ENCODE data around the gene ZNF740. TPM values are rescaled to one million over a fixed set of nuclear protein-coding genes. Genes with fewer than 3 reads are reported as not detected.
A peak's percentile ranks its signal among the peaks of the same experiment; 100 is the strongest.

Gene ZNF740, protein sequence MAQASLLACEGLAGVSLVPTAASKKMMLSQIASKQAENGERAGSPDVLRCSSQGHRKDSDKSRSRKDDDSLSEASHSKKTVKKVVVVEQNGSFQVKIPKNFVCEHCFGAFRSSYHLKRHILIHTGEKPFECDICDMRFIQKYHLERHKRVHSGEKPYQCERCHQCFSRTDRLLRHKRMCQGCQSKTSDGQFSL
- polyA plus RNA-seq (2013, experiment 1 of 2) = 27.9 TPM
- 21.9 TPM for polyA plus RNA-seq (2013, experiment 2 of 2)

DNA sequence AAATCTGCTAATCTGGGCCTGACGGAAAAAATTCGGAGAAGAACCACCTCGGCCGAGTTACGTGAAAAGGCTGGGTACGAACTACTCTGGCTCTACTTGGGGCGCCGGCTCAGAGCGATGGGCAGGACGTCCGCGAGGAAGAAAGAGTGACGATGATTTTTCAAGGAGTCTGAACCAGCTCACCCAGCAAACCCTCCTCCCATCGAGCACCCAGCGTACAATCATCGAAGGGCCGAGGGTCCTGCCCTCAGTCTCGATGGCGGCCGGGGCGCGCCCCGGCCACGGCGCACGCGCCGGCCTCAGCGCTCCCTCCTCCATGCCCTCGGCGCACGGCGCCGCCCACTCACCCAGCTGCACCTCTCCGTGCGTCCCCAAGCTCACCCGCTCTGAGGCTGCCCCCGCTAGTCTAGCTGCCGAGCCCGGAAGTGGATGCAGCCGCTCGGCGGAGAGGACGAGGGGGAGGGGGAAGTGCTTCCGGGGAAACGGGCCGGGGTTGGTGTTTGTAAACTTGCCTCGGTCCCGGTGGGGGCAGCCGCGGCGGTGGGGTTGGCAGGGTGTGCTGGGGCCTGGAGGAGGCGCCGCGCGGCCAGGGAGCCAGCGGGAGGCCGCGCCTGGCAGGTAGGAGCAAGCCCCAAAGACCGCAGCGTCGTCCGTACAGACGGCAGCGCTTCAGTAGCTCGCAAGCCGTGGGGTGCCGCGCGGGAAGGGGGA, at the start of gene ZNF740, which contains the start of gene CSAD:
TSS of gene ZNF740 (plus strand) at position 503 of the 711 bp plus-strand sequence. CDS start 1,262 bp downstream, outside the sequence.
TSS of gene CSAD (minus strand) at position 706 of the 711 bp plus-strand sequence. CDS start 7,455 bp downstream, outside the sequence.
- H3K4me1 ChIP-seq (ENCODE audit: control insufficient read depth, insufficient read depth, low read length, poor library complexity, severe bottlenecking) = peaks cover 3% of the 10 kb centered on the region
- WGBS, 2 experiments (ENCODE audit: insufficient coverage in 2 of 2) = 0% methylated on average over 22 to 34 of the region's 70 CpGs
- H3K36me3 ChIP-seq (ENCODE audit: control insufficient read depth, insufficient read depth, low read length) = peaks cover 37% of the 10 kb centered on the region
- H3K4me3 ChIP-seq (ENCODE audit: extremely low read depth, insufficient read depth, low read length, poor library complexity, severe bottlenecking) = peak within 1 kb of the TSS; percentile 63
- H3K9me3 ChIP-seq (ENCODE audit: control insufficient read depth, low read length) = no peaks in the 10 kb centered on the region
- peak within 1 kb of the TSS; percentile 95 for H3K27ac ChIP-seq (ENCODE audit: low read depth, low read length, severe bottlenecking)

DNA sequence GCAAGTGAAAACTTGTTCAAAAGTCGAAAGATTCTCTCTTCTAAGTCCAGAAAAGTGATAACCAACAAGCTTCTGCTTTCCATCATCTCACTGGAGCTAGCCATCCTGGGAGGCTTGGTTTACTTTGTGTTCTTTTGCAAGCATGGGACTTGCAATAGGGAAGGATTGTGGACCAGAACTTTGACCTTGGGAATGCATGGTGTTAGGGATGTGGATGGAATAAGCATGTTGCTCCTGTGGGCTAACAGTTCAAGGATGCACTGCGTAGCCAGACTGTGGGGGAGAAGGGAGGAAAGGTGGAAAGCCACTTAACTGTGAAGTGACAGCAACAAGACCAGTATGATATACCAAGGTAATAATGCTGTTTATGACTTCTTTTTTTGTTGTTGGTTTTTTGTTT, 48.7 kb upstream of the ZNF740 start:
- WGBS, 2 experiments (ENCODE audit: insufficient coverage in 2 of 2) = 93 to 100% methylated on average over 2 of the region's 2 CpGs
- H3K9me3 ChIP-seq (ENCODE audit: control insufficient read depth, low read length) = no peaks in the 10 kb centered on the region
- H3K27ac ChIP-seq (ENCODE audit: low read depth, low read length, severe bottlenecking) = no peak overlapping the region
- no peaks in the 10 kb centered on the region for H3K36me3 ChIP-seq (ENCODE audit: control insufficient read depth, insufficient read depth, low read length)
- H3K4me1 ChIP-seq (ENCODE audit: control insufficient read depth, insufficient read depth, low read length, poor library complexity, severe bottlenecking) = no peaks in the 10 kb centered on the region
- H3K4me3 ChIP-seq (ENCODE audit: extremely low read depth, insufficient read depth, low read length, poor library complexity, severe bottlenecking) = no peak overlapping the region

DNA sequence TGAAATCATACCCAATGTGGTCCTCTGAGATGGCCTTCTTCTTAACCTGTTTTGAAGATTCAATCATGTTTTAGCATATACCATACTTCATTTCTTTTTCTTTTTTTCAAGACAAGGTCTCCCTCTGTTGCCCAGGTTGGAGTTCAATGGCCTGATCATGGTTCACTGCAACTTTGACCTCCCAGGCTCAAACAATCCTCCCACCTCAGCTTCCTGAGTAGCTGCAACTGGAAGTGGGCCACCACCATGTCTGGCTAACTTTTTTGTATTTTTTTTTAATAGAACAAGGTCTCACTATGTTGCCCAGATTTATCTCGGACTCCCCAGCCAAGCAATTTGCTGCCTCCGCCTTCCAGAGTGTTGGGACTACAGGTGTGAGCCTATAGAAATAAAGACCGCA, 46.8 kb upstream of the ZNF740 start:
- 85 to 90% methylated on average over 2 of the region's 3 CpGs for WGBS, 2 experiments (ENCODE audit: insufficient coverage in 2 of 2)
- no peaks in the 10 kb centered on the region for H3K36me3 ChIP-seq (ENCODE audit: control insufficient read depth, insufficient read depth, low read length)
- no peaks in the 10 kb centered on the region for H3K4me1 ChIP-seq (ENCODE audit: control insufficient read depth, insufficient read depth, low read length, poor library complexity, severe bottlenecking)
- H3K4me3 ChIP-seq (ENCODE audit: extremely low read depth, insufficient read depth, low read length, poor library complexity, severe bottlenecking) = no peak overlapping the region
- H3K27ac ChIP-seq (ENCODE audit: low read depth, low read length, severe bottlenecking) = no peak overlapping the region
- H3K9me3 ChIP-seq (ENCODE audit: control insufficient read depth, low read length) = peaks cover under 1% of the 10 kb centered on the region

DNA sequence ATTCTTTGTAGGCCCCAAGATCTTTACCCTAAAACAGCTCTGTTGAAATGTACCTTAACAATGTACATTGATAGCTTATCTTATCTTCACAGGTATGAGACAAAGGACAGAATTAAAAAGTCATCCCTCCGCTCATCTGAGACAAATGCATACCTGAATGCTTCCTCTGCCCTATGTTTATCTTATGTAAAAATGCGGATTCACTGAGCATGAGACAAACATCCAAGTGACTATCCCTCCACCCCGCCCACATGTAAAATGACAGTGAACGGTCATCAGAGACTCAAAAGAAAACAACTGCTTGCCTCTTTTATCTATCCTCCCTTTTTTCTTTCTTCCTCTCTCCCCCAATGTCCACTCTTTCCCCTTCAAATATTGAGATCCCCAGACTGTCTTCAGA, 37.2 kb upstream of the ZNF740 start:
- no peaks in the 10 kb centered on the region for H3K4me1 ChIP-seq (ENCODE audit: control insufficient read depth, insufficient read depth, low read length, poor library complexity, severe bottlenecking)
- H3K36me3 ChIP-seq (ENCODE audit: control insufficient read depth, insufficient read depth, low read length) = no peaks in the 10 kb centered on the region
- WGBS, 2 experiments (ENCODE audit: insufficient coverage in 2 of 2) = 79 to 90% methylated on average over 2 to 4 of the region's 4 CpGs
- H3K4me3 ChIP-seq (ENCODE audit: extremely low read depth, insufficient read depth, low read length, poor library complexity, severe bottlenecking) = no peak overlapping the region
- peaks cover 17% of the 10 kb centered on the region for H3K9me3 ChIP-seq (ENCODE audit: control insufficient read depth, low read length)
- H3K27ac ChIP-seq (ENCODE audit: low read depth, low read length, severe bottlenecking) = no peak overlapping the region

DNA sequence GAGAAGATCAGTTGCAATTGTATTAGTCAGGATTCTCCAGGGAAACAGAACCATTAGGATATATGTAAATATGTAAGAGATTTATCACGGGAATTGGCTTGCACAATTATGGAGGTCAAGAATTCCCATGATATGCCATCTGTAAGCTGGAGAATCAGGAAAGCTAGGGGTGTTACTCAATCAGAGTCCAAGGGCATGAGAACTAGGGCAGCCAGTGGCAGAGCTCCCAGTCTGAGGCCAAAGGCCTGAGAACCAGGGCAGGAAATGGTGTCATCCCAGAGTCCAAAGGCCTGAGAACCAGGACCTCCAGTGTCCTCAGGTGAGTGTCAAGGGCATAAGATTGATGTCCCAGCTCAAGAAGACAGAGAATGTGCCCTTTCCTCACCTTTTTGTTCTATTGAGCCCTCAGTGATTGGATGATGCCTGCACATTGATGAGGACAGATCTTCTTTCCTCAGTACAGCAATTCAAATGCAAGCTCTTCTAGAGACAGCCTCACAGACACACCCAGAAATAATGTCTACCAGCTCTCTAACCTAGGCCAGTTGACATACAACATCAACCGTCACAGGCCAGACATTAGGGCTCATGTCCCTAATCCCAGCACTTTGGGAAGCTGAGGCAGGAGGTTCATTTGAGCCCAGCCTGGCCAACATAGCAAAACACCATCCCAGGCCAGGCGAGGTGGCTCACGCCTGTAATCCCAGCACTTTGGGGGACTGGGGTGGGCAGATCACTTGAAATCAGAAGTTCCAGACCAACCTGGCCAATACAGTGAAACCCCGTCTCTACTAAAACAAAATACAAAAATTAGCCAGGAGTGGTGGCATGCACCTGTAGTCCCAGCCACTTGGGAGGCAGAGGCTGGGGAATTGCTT, 34.9 kb upstream of the ZNF740 start:
- H3K27ac ChIP-seq (ENCODE audit: low read depth, low read length, severe bottlenecking) = no peak overlapping the region
- no peaks in the 10 kb centered on the region for H3K36me3 ChIP-seq (ENCODE audit: control insufficient read depth, insufficient read depth, low read length)
- no peaks in the 10 kb centered on the region for H3K4me1 ChIP-seq (ENCODE audit: control insufficient read depth, insufficient read depth, low read length, poor library complexity, severe bottlenecking)
- H3K9me3 ChIP-seq (ENCODE audit: control insufficient read depth, low read length) = no peaks in the 10 kb centered on the region
- H3K4me3 ChIP-seq (ENCODE audit: extremely low read depth, insufficient read depth, low read length, poor library complexity, severe bottlenecking) = no peak overlapping the region
- WGBS, 2 experiments (ENCODE audit: insufficient coverage in 2 of 2) = 80 to 100% methylated on average over 1 to 4 of the region's 5 CpGs

DNA sequence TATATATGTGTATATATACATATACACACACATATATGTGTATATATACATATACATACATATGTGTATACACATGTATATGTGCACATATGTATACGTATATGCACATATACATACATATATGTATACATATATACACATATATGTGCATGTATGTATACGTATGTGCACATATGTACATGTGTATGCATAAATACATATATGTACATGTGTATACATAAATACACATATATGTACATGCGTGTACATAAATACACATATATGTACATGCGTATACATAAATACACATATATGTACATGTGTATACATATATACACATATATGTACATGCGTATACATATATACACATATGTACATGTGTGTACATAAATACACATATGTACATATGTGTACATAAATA, 33.3 kb upstream of the ZNF740 start:
- no CpG with 5 or more reads among the region's 5 CpGs for WGBS, 2 experiments (ENCODE audit: insufficient coverage in 2 of 2)
- no peaks in the 10 kb centered on the region for H3K36me3 ChIP-seq (ENCODE audit: control insufficient read depth, insufficient read depth, low read length)
- H3K4me1 ChIP-seq (ENCODE audit: control insufficient read depth, insufficient read depth, low read length, poor library complexity, severe bottlenecking) = no peaks in the 10 kb centered on the region
- no peak overlapping the region for H3K4me3 ChIP-seq (ENCODE audit: extremely low read depth, insufficient read depth, low read length, poor library complexity, severe bottlenecking)
- H3K9me3 ChIP-seq (ENCODE audit: control insufficient read depth, low read length) = no peaks in the 10 kb centered on the region
- H3K27ac ChIP-seq (ENCODE audit: low read depth, low read length, severe bottlenecking) = no peak overlapping the region

DNA sequence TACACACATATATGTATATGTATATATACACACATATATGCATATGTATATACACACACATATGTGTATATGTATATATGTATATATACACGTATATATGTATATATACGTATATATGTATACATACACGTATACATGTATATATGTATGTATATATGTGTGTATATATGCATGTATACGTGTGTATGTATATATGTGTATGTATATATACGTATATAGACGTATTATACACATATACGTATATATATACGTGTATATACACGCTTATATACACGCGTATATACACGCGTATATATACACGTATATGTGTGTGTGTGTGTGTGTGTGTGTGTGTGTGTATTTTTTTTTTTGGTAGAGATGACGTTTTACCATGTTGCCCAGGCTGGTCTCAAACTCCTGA, 32.9 kb upstream of the ZNF740 start:
- Histone ChIP-seq H3K9me3 (ENCODE audit: control insufficient read depth, low read length) (no peaks in the 10 kb centered on the region), H3K4me3 (ENCODE audit: extremely low read depth, insufficient read depth, low read length, poor library complexity, severe bottlenecking) (no peak overlapping the region), H3K36me3 (ENCODE audit: control insufficient read depth, insufficient read depth, low read length) (no peaks in the 10 kb centered on the region), H3K27ac (ENCODE audit: low read depth, low read length, severe bottlenecking) (no peak overlapping the region), H3K4me1 (ENCODE audit: control insufficient read depth, insufficient read depth, low read length, poor library complexity, severe bottlenecking) (no peaks in the 10 kb centered on the region)
- 80% methylated on average over 1 of the region's 15 CpGs; no CpG with 5 or more reads in 1 of the 2 experiments for WGBS, 2 experiments (ENCODE audit: insufficient coverage in 2 of 2)

DNA sequence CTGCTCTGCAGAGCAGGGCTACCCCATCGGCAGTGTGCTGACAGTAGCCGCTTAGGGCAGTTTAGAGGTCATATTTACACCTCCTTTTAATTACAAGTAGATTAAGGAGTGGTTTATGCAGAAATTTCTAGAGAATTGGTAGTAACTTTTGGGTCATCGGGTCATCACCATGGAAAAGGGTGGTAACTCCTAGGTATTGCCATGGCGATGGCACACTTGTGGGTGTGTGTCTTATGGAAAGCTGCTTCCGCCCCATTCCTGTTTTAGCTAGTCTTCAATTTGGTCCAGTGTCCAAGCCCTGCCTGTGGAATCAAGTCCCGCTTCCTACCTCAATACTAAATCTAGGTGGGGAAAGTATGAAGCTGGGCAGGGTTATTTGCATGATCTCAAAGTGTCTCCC, 29.5 kb upstream of the ZNF740 start:
- WGBS, 2 experiments (ENCODE audit: insufficient coverage in 2 of 2) = 100% methylated on average over 1 to 4 of the region's 6 CpGs
- H3K4me1 ChIP-seq (ENCODE audit: control insufficient read depth, insufficient read depth, low read length, poor library complexity, severe bottlenecking) = no peaks in the 10 kb centered on the region
- H3K9me3 ChIP-seq (ENCODE audit: control insufficient read depth, low read length) = no peaks in the 10 kb centered on the region
- no peak overlapping the region for H3K4me3 ChIP-seq (ENCODE audit: extremely low read depth, insufficient read depth, low read length, poor library complexity, severe bottlenecking)
- no peak overlapping the region for H3K27ac ChIP-seq (ENCODE audit: low read depth, low read length, severe bottlenecking)
- H3K36me3 ChIP-seq (ENCODE audit: control insufficient read depth, insufficient read depth, low read length) = no peaks in the 10 kb centered on the region

DNA sequence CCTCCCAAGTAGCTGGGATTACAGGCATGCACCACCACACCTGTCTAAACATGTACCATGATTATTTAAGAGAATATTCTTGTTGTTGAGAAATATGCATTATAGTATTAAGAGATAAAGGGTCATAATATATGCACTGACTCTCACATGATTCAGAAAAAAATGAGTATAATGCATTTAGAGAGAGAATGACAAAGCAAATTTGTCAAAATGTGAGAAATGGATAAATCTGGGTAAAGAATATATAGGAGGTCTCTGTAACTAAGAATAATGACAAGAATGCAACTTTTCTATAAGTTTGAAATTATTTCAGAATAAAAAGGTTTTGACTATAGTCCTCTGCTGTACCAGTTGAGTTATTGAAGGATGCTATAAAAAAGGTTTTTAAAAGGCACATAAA, 28.1 kb upstream of the ZNF740 start:
- H3K4me3 ChIP-seq (ENCODE audit: extremely low read depth, insufficient read depth, low read length, poor library complexity, severe bottlenecking) = no peak overlapping the region
- no peak overlapping the region for H3K27ac ChIP-seq (ENCODE audit: low read depth, low read length, severe bottlenecking)
- H3K36me3 ChIP-seq (ENCODE audit: control insufficient read depth, insufficient read depth, low read length) = peaks cover 2% of the 10 kb centered on the region

DNA sequence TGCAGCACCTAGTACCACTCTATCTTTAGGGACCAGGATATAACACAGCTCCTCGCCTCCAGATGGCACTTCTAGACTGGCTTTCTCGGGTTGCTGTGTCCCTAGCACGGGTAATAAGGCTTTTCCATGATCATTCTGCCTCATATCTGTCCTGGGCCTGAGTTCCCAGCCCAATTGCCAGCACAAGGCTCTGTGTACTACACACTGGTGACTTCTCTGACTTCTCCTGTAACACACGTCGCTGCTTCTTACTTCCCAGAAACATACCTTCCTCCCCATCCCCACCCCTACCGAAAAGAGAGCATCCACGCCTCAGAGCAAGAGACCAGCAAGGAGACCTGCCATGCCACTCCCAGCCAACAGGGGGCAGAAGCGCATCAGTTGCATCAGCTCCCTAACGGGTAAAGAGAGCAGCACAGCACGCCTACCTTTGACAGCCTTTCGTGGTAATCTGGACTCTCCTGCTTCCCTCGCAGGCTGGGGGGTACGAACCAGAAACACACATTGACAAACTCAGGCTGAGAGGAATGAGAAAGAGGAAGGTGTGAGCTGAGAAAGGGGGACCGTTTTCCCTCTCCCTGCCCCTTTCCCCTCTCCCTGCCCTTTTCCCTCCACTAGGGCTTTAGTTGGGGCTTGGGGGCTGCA, 21.2 kb upstream of the ZNF740 start:
- Histone ChIP-seq H3K4me1 (ENCODE audit: control insufficient read depth, insufficient read depth, low read length, poor library complexity, severe bottlenecking) (no peaks in the 10 kb centered on the region), H3K36me3 (ENCODE audit: control insufficient read depth, insufficient read depth, low read length) (peaks cover 5% of the 10 kb centered on the region), H3K27ac (ENCODE audit: low read depth, low read length, severe bottlenecking) (no peak overlapping the region), H3K4me3 (ENCODE audit: extremely low read depth, insufficient read depth, low read length, poor library complexity, severe bottlenecking) (no peak overlapping the region), H3K9me3 (ENCODE audit: control insufficient read depth, low read length) (no peaks in the 10 kb centered on the region)
- 16 to 20% methylated on average over 7 to 12 of the region's 14 CpGs for WGBS, 2 experiments (ENCODE audit: insufficient coverage in 2 of 2)

More for the DNA sequence above, 28.1 kb upstream of the ZNF740 start:
- Histone ChIP-seq H3K4me1 (ENCODE audit: control insufficient read depth, insufficient read depth, low read length, poor library complexity, severe bottlenecking) (no peaks in the 10 kb centered on the region), H3K9me3 (ENCODE audit: control insufficient read depth, low read length) (no peaks in the 10 kb centered on the region)

All from mesodermal cell (in vitro differentiated cells).